Activated gamma-delta T cell treated with Interleukin-2 at 50 U/mL for 16 hours (primary cell): Measurements from ENCODE around the gene KIAA1755.

Source experiments
- DNase-seq: peaks from one replicate; pipeline ENCODE4 v3.0.0-alpha.2; 2020

KIAA1755 gene

DNA sequence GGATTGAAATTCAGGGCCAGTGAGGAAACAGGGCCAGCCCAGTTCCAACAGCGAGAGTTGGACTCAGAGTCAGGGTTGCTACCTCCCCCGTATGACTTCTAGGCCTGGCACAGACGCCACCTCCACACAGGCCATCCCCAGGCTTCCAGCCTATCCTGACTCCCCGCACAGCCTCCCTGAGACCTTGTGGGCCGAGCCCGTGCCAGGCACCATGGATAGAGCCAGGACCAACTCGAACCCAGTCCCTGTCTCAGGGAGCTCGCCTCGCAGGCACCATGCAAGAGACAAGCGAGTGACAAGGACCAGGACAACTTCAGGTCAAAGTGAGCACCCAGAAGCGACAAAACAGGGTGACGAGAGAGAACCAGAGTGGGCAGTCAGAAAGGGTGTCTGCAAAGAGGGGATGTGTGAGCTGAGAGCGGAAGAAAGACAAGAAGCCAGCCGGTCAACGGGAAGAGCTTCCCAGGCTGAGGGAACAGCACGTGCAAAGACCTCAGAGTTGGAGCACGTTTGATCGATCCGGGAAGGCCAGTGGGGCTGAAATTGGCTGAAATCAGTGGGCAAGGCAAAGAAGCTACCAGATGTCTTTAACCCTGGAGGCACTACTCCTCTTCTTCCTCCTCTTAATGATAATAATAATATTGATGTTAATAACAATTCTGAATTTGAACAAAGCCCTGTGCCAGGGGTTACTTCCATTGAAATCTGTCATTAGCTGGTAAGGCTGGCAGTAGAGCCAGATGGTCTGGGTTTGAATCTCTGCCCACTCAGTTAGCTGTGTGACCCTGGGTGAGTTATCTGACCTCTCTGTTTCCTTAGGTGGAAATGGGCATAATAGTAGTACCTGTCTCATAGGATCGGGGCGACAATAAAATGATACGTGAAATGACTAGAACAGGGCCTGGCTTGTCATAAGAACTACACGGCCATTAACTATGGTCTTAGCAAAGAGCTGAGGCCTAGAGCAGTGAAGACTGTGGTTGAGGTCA lies 45.0 kb downstream of the KIAA1755 start:
- no peak for DNase-seq

DNA sequence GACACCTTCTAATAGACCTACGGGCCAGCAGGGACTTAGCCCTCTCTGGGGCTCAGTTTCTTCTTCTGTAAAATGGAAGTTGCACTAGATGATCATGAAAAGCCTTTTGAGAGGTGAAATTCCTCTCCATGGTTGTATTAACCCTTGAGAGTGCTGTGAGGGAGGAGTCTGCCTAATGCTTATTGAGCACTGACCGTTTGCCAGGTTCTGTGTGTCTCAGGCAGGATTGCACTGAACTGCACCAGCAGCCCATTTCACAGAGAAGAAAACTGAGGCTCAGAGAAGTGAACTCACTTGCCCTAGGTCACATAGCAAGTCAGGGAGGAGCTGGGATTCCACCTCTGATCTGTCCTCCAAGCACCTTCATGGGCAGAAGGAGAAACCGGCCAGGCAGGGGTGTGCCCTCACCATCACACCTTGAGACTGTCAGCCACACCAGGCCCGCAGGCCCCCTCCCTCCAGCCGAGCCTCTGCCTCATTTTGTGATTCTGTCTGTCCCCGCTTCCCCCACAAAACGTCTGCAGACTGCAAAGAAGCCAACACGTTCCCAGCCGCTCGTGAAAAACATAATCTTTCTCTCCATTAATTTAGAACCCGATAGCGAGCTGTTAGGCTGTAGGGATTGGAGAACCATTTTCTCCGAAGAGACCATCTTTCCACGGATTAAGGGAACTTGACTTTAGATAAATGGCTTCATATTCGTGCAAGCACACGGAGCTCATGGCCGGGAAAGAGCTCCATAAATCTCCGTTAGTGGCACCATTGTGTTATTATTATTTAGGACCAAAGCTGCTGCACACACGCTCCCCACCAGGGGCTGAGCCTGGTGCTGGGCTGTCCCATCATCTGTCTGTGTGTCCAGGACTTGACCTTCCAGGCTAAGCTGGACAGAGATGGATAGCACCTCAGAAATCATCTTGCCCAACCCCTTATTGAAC lies 46.0 kb downstream of the KIAA1755 start:
- DNase-seq, result no peak

DNA sequence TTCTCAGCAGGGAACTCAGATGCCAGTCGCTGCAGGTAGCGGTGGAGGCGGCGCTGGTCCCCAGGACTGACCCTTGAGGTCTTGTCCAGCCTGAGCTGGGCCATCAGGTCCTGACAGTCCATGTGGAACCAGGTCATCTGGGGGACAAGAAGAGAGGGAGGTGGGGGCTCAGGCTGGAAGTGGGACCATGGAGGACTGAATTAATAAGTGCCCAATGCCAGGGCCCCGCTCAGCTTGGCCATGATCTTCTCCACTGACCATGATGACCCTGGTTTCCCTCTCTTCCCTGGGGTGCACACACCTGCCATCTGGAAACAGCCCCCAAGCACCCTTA lies 47.0 kb downstream of the KIAA1755 start:
- no peak for DNase-seq

DNA sequence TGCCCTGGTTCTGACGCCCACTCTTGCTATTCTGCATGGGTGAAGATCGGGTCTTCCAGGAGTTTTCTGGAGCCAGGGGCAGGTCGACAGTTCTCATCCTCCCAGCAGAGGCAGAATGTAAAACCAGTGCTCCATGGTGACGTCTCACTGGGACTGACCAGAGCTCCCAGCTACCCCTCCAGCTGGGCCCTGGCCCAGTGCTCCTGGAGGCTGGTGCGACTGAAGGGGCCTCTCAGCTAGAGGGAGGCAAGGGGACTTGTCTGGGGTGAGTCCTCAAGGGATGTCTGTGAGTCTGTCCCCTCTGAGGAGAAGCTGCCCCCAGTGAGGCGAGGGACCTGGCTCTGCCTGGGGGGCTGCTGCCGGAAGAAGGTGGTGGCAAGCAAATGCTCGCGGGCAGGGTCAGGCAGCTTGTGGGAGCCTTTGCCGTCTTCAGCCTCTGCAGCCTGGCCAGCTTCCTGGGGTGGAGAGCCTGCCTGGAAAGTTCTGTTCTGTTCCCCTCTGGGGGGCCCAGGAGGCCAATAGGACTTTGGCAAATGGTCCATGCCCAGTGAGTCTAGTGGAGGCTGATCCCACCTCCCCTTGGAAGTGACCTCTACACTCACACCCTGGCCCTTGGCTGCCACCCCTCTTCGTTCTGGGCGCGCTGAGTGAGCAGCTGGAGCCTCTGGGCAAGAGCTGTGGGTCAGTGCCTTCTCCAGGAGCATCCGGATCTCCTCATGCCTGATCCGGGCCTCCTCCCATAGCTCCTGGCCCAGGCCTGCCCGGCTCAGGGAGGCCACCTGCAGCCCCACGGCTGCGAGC lies 47.5 kb downstream of the KIAA1755 start:
- no peak for DNase-seq

DNA sequence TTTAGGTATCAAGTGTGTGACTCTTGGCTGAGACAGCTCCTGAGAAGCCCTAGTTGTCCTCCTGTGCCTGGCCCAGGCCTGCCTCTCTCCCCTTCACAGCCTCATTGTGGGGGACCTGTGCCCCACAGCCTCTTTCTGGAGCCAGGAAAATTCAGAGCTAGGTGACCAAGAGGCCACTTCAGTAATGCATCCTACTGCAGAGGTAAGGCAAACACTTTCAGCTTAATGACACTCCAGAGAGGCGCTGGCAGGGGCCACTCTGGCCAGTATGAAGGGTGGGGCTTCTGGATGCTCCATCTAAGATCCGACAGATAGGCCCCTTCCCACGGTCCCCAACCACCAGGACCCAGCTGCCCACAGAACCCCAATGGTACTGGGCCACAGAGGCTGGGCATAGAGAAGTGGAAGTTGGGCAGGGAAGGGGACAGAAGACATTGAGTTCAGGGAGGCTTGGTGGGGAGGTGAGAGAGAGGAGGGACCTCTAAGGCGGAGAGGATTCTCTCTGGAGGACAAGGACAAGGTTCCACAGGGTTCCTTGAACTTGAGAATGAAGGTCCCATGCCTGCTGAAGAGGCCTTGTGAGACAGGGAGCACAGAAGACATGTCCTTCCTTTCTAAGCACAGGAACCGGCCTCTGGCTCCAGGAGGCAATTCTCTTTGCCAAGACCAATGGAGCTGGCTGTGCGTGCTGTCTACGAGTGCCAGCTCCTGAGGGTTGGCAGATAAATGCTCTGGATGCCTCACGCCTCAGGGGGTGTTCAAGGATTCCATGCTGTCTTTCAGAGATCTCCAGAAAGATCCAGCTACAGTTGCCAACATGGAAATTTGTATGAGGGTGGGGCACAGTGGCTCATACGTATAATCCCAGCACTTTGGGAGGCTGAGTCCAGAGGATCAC lies 49.1 kb downstream of the KIAA1755 start:
- DNase-seq, result no peak

DNA sequence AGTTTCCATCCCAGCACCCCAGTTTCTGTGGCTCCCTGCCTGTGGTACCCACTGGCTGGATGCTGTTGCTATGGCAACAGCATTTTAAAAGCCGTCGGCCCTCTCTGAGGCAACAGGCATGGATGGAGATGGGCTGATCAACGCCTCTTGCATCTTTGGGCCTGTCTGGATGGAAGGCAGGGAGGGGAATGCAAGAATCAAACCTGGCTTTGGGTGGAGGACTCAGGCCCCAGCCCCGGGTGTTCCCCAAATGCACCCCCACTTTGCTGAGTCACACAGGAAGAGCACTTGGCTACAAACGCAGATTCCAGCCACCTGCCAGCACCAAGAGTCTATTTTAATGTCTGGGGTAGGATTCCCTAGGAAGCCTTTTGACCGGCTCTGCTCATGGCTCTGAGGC lies 49.8 kb downstream of the KIAA1755 start:
- DNase-seq, result no peak

DNA sequence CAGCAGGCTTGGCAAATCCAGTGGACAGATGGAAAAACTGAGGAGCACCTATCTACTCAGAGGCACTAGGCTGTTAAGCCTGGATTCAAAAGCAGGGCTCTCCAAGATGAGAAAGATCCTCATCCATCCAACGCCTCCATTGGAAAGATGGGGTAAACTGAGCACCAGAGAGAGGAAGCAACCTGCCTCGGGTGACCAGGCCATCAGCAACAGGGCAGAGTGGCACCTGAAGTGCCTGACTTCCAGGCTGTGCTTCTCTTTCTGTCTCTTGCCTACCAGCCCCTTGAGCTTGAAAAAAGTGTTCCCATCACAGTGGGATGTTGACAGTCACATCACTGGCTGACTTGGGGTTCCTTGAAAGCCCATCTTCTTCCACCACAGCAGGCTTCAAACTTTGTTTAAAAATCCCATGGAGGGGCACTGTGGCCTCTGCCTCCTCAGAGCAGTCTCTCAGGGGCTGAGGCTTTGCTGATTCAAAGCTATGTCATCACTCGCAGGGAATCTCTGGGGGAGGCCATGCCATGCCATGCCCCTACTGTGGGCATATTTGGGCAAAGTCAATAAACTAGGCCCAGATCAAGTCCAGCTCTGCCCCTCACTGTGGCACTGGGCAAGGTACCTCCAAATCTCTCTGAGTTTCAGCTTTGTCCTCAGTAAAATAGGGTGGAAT lies 50.7 kb downstream of the KIAA1755 start:
- no peak for DNase-seq

DNA sequence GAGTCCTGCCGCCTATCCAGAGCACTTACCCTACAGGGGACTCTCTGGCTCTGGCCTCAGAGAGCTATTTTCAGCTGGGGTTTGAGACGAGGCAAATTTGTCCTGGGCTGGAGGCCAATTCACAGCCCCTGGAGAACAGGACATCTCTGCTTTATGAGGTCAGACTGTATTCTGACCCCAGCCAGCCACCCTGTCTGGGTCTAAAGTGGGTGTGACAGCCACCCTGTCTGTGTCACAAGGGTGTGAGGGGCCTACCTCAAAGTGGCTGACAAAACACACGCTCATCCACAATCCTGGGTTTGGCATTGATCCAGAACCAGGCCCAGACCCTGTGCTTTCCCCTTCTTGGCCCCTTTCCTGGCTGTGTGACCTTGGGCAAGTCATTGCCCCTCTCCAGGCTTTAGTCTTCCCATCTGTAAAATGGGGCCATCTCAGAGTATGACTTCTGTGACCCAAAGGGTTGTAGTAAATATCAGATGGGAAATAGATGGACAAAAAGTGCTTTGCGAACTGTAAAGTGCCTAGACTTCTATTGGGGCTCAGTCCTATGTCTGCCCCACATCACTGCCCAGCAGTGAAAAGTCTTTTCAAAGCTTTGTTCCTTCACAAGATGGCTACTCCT lies 51.4 kb downstream of the KIAA1755 start:
- no peak for DNase-seq

DNA sequence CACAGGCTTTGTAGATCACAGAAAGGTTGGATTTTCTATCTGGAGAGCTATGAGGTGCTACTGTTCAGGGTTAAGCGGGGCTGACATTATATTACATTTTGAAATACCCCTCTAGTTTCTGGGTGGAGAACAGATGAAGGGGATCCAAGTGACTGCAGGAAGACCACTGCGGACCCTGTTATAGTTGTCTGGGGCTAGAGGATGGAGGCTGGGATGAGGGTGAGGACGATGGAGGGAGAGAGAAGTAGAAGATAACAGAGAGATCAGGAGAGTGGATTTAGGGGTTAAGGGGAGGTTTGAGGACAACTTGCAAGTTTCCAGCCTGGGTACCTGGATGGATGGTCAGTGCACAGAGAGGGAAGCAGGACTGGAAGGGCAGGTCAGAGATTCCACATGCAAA lies 52.0 kb downstream of the KIAA1755 start:
- no peak for DNase-seq

DNA sequence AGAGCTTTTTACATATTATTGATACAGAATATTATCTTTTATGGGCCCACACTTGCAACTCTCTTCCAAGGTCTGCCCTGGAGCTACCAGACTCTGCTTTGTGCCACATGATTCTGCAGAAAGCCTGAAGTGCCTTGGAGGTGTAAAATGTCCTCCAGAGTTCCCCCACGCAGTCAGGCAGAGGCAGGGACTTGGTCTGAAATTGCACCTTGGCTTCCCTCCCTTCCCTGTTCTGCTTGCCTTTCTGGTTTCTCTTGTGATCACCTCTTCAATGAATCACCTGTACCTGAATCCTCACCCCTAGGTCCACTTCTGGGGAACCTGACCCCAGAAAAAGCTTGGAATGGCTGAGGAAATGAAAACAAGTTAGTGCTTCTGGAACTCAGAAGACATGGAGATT lies 52.4 kb downstream of the KIAA1755 start:
- no peak for DNase-seq

DNA sequence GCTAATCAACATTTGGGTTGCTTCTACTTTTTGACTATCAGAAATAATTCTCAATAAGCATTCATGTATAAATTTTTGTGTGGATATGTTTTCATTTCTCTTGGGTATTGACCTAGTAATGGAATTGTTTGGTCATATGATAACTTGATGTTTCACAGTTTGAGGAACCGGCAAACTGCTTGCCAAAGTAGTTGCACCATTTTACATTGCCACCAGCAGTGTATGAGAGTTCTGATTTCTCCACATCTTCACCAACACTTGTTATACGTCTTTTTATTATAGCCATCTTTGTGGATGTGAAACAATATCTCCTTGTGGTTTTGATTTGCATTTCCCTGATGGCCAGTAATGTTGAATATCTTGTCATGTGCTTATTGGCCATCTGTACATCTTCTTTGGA lies 52.9 kb downstream of the KIAA1755 start:
- DNase-seq, result no peak

DNA sequence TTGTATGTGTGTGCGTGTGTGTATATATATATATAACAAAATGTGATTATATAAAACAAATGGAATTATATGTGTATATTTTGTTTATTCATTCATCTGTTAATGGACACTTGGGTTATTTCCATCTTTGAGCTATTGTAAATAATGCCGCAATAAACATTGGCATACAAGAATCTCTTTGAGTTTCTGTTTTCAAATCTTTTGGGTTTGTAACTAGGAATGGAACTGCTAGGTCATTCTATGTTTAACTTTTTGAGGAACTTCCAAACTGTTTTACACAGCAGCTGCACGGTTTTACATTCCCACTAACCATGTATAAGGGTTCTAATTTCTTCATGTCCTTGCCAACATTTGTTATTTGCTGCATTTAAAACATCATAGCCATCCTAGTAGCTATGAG lies 55.5 kb downstream of the KIAA1755 start:
- no peak for DNase-seq

DNA sequence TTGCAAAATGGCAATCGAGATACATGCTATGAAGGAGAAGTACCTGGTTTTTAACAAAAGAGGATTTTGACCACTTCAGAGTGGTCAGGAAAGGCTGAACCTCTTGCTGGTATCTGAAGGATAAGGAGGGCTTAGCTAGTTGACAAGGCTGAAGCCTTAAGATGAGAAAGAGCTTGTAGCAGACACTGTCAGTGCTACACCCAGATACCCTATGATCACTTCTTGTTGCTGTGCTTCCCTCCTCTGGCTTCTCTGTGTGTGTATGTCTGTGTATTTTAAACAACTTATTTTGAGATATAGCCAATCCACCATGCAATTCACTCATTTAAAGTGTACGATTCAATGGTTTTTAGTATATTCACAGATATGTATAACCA lies 56.6 kb downstream of the KIAA1755 start:
- no peak for DNase-seq

DNA sequence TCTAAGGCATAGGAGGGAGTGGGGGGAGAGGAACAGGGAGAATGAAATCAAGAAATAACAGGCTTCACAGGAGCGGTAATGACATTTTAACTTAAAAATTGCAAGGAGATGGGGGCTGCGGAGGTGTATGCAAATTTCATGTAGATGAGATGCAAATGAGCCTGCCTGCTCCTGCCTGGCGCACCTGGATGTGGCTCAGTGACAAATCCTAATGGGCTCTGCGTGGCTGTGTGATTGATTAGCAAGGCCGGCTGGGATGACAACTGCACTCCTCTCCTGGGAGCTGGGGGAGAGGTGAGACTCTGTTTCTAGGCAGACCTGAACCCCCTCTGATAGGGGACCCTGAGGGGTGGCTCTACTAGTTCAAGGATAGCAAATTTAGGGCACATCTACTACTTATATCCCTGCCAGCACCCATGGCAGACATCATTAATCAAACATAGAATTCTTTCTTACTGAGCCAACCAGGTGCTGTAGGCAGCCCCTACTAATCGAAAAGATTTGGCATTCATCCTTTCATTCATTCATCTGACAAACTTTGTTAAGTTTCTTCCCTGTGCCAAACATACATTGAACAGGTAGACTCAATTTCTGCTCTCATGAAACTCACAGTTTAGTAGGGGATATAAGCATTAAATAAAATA lies 57.1 kb downstream of the KIAA1755 start:
- DNase-seq, result no peak

DNA sequence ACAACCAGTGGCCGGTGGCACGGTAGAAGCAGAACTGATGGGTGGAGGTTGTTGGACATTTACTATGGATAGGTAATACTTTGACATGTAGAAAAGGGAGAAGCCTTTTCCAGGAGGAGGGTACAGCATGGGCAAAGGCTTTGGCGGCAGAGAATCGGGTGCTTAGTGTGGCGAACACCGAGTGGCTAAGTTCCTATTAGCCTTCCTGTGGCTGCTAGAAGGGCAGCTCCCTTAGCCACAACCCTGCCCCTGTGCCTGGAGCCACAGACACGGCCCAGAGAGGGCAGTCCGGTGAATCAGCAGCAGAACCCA lies 57.6 kb downstream of the KIAA1755 start:
- DNase-seq, result no peak

DNA sequence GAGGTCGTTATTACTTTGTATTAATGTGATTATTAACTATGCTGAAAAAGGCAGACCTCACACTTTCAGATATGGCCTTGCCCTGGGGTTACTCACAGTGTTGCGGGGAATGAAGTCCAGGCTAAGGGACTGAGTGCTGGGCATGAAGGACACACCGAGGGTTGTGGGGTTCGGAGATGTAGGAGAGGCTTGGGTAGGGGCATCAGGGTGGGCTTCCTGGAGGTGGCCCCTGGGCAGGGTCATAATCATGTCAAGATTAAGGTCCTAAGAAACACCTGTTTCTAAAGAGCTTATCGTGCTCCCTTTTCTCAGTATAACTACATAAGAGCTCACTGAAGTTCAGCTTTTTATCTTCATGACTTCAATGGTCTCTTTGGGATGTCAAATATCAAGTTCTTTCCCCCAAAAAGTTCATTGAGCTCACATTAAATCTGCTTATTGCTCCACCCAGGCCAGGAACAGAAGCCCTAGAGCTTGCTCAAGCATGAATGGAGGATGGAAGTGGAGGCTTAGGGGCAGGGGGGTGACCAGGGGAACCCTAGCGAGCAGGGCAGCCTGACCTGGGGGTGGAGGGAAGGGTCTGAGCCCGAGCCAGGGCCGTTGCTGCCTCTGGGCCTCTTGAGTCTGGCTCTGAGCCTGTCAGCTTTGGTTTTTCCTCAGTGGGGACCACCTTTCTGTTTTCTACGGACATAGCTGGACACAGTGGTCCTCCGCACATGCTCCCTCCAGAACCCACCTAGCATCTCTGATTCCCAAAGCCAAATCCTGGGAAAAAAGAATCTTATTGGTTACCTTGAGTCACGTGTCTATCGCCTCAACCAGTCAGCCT lies 58.2 kb downstream of the KIAA1755 start:
- no peak for DNase-seq

DNA sequence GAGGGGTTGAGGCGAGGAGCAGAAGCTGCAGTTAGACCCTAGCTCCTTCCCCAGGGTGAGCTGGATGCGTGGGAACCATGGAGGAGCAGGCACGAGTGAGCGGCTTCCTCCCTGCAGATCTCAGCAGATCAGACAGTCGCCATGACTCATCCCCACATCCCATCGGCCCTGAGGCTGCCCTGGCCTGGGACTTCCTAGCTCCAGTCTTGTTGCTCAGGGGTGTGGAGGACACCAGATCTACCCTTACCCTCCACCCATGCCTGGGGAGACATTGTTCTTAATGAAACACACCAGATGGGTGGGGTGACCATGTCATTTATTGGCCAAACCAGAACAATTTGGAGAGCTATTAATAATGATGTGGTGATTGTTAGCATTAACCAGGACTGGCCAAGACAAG lies 59.2 kb downstream of the KIAA1755 start:
- DNase-seq, result no peak

DNA sequence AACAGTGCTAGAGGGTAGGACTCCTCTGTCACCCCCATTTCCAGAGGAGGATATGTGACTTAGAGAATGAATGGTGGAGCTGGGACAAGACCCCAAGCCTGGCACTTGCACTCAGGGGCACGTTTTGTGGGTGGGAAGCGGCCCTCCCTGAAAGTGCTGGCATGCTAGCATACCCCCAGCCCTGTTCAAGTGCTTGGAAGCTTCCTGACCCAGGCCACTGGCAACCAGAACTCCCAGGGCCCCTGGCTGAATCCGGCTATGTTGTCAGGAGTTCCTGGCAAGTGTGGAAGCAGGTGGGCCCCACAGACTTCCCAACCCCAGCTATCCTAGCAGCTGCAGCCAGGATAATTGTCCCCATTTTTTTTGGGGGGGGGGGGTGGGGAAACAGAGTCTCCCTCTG lies 59.9 kb downstream of the KIAA1755 start:
- no peak for DNase-seq

DNA sequence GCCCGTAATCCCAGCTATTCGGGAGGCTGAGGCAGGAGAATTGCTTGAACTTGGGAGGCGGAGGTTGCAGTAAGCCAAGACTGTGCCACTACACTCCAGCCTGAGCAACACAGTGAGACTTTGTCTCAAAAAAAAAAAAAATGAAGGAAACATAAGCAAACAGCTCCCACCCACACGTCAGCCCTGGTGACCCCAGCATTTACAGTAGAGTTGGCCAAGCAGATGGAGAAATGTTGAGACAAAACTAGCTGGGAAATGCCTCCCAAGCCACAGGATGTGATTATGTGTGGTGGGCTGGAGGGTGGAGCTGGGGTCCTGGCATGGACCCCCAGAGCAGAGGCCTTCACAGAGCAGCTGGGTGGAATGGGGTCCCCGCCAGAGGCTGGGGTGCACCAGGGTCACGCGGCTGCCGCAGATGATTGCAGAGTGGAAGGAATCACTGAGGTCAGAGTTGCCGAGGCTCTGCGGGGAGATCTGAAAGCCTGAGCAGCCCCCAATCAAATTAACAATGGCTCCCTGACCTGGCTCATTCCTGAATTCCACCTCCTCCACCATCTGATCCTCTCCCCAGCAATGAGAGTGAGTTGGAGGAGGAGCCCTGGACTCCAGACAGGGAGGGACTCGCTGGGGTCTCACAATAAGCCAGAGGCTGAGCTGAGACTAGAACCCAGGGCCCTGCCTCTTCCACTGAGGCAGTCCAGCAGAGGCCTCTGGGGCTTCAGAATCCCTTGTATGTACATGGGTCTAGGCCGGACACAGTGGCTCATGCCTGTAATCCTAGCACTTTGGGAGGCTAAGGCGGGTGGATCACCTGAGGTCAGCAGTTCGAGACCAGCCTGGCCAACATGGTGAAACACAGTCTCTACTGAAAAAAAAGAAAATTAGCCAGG lies 60.8 kb downstream of the KIAA1755 start:
- DNase-seq, result no peak
